GM18907 (cell line): Measurements from ENCODE around the gene MPV17L2.

Experiments used
- ATAC-seq: cut with Tn5 transposase; IDR thresholded peaks from one replicate; pipeline ENCODE4 v1.9.1; 2021; ENCODE audit warnings: mild to moderate bottlenecking, moderate library complexity; ENCODE audit not compliant: unreplicated experiment

The MPV17L2 gene

GRCh38 chr19:18214779-18215433 lies 21.9 kb downstream of the MPV17L2 start:
- ATAC-seq, result no peak

- ATAC-seq, result no peak
Observed at GRCh38 chr19:18216789-18217188, 23.8 kb downstream of the MPV17L2 start.

- no peak for ATAC-seq
Observed at GRCh38 chr19:18218159-18218558, 25.1 kb downstream of the MPV17L2 start.

- no peak for ATAC-seq
Observed at GRCh38 chr19:18218600-18218999, 25.6 kb downstream of the MPV17L2 start.

GRCh38 chr19:18219911-18220631 lies 27.1 kb downstream of the MPV17L2 start:
- no peak for ATAC-seq

- ATAC-seq, result no peak
Observed at GRCh38 chr19:18220632-18221275, 27.7 kb downstream of the MPV17L2 start.

- no peak for ATAC-seq
Observed at GRCh38 chr19:18221815-18222725, 29.1 kb downstream of the MPV17L2 start.

GRCh38 chr19:18223860-18224524 lies 31.0 kb downstream of the MPV17L2 start:
- ATAC-seq, result no peak

GRCh38 chr19:18224525-18225354 lies 31.7 kb downstream of the MPV17L2 start:
- peak; percentile 93 for ATAC-seq

- ATAC-seq, result no peak
Observed at GRCh38 chr19:18225355-18225701, 32.3 kb downstream of the MPV17L2 start.

GRCh38 chr19:18225702-18226468 lies 32.9 kb downstream of the MPV17L2 start, which contains the start of gene PDE4C:
TSS of gene PDE4C (minus strand) at chr19:18226438. CDS start at chr19:18226415, 23 bp downstream.
- no peak for ATAC-seq

GRCh38 chr19:18226956-18227780 lies 34.1 kb downstream of the MPV17L2 start:
- ATAC-seq, result no peak

- no peak for ATAC-seq
Observed at GRCh38 chr19:18227781-18228271, 34.8 kb downstream of the MPV17L2 start.

GRCh38 chr19:18229474-18229873 lies 36.5 kb downstream of the MPV17L2 start:
- ATAC-seq, result no peak

GRCh38 chr19:18229915-18230314 lies 36.9 kb downstream of the MPV17L2 start:
- no peak for ATAC-seq

GRCh38 chr19:18230941-18231734 lies 38.1 kb downstream of the MPV17L2 start:
- no peak for ATAC-seq

GRCh38 chr19:18231775-18232174 lies 38.8 kb downstream of the MPV17L2 start:
- ATAC-seq, result no peak
